Spleen (tissue), 11 donors: Measurements from ENCODE around the gene TBPL1. TPM values are rescaled to one million over a fixed set of nuclear protein-coding genes. Genes with fewer than 3 reads are reported as not detected.

Experiments used
- DNase-seq: peaks from one replicate; pipeline ENCODE4 v3.0.0-alpha.2; 2020
- H3K27ac ChIP-seq, 8 donors: fragments of 200-600 bp; sonication (generic) in 7 of 8; 1 replicate in 4 of 8; 2 replicates in 4 of 8; pipeline versions ENCODE4 v1.5.0 to v1.8.0; 2016 to 2021; ENCODE audit warnings: inconsistent platforms in 4 of 8, mild to moderate bottlenecking in 4 of 8, moderate library complexity in 1 of 8
- H3K27me3 ChIP-seq, 7 donors: fragments of 200-600 bp; sonication (generic) in 6 of 7; replicated peaks in 1 of 7; 1 replicate in 4 of 7; 2 replicates in 3 of 7; pipeline versions ENCODE4 v1.5.0 to v1.8.0; 2016 to 2021; ENCODE audit warnings: inconsistent platforms in 3 of 7, mild to moderate bottlenecking in 1 of 7
- H3K36me3 ChIP-seq, 6 donors: fragments of 200-600 bp; sonication (generic) in 5 of 6; 1 replicate in 4 of 6; 2 replicates in 2 of 6; pipeline versions ENCODE4 v1.5.0 to v1.8.0; 2016 to 2021; ENCODE audit warnings: inconsistent platforms in 2 of 6
- H3K4me1 ChIP-seq, 6 donors: fragments of 200-600 bp; sonication (generic) in 5 of 6; 1 replicate in 3 of 6; 2 replicates in 3 of 6; pipeline versions ENCODE4 v1.5.0 to v1.8.0; 2016 to 2021; ENCODE audit warnings: inconsistent platforms in 3 of 6
- H3K4me3 ChIP-seq, 8 donors: fragments of 200-600 bp; sonication (generic) in 7 of 8; 1 replicate in 4 of 8; 2 replicates in 4 of 8; pipeline versions ENCODE4 v1.5.0 to v1.8.0; 2016 to 2021; ENCODE audit warnings: inconsistent platforms in 4 of 8, mild to moderate bottlenecking in 4 of 8, moderate library complexity in 2 of 8
- H3K9me3 ChIP-seq, 8 donors: fragments of 200-600 bp; sonication (generic) in 7 of 8; 1 replicate in 4 of 8; 2 replicates in 4 of 8; pipeline versions ENCODE4 v1.5.0 to v1.8.0; 2016 to 2021; ENCODE audit warnings: inconsistent platforms in 4 of 8
- POLR2AphosphoS5 ChIP-seq, 3 donors: sonication (generic); formaldehyde crosslinking; IDR thresholded peaks; one replicate each; pipeline ENCODE4 v1.5.1; 2017; ENCODE audit warnings: antibody characterized with exemption in 3 of 3
- WGBS, 5 donors: extraction: QIAGEN DNeasy Blood & Tissue Kit in 3 of 5; methylation state at CpG; one replicate each; pipeline versions ENCODE4 v1.1.5 to v1.1.7; 2013 to 2018; 5-methylcytosine and 5-hydroxymethylcytosine counted together
- intact Hi-C: fragments of 100-400 bp; cut with DNase I; formaldehyde crosslinking; loops from one replicate; pipeline ENCODE4 v1.15.0; 2023; ENCODE audit warnings: low total_unique reads
- polyA plus RNA-seq, 3 donors: library from polyadenylated mRNA; stranded (reverse); fragments of 200-250 nt; gene quantifications; one replicate each; pipeline ENCODE4 v1.2.1, GENCODE V29; 2013
- small RNA-seq, 4 donors: library from RNA; depleted of rRNA; stranded (forward); fragments of <200 nt; gene quantifications; one replicate each; pipeline ENCODE3, GENCODE V24; 2016
- total RNA-seq, 7 donors: library from RNA; depleted of rRNA in 3 of 7; stranded (reverse); fragments of >200 nt in 3 of 7; fragmentation: NEBNext Ultra II Directional in 4 of 7; extraction: Animal tissue kit (Norgen Biotek cat#: 25700) in 4 of 7; gene quantifications; one replicate each; pipeline versions ENCODE4 v1.1.0 to v1.2.1, GENCODE V29; 2016 to 2021
- TF ChIP-seq, protein P1 (sequence below), 11 experiments: fragments of 200-600 bp in 7 of 11; fragments of 450-650 bp in 4 of 11; sonication (generic) in 4 of 11; IDR thresholded peaks in 8 of 11; conservative IDR thresholded peaks in 3 of 11; 1 replicate in 7 of 11; 2 replicates in 4 of 11; pipeline versions ENCODE4 v1.4.0 to v1.8.0; 2016 to 2021; ENCODE audit warnings: antibody characterized with exemption in 11 of 11, inconsistent platforms in 4 of 11, mild to moderate bottlenecking in 1 of 11
- donor health status: healthy with polysubstance abuse.
- donor health status: DM: no; HTN: no; CAD: no; lungs with moderate emphysema.
- donor health status: DM: no; HTN: no; CAD: no.
- donor health status: Bipolar disorder and iron deficiency.
- donor health status: healthy.
- donor health status: DM: no; HTN: no; CAD: no.
- donor health status: DM: yes; HTN: yes; CAD: no.

Gene TBPL1
- total and polyA plus RNA-seq, 10 donors = 17.0 to 33.3 (median 27.6) TPM

DNA sequence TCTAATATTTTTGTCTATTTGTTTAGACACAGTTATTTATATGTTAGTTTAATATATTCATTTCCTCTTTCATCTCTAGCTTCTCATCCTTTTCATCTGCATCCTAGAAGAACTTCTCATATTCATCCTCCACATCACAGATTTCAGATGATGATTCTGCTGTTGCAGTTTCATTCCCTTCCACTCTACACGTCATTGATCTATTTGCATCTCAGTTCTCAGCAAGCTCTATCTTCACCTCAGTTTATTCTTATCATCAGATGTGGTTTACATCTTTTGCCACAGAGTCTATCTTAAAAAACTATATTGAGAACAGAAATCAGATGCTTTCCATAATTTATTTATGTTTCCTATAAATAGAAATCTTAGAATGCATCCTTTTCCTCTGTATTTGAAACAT lies 86.1 kb downstream of the TBPL1 start:
- TF ChIP-seq POLR2AphosphoS5 (IDR thresholded peaks at IDR 0.05) = no peak
- TF ChIP-seq, protein P1, sequence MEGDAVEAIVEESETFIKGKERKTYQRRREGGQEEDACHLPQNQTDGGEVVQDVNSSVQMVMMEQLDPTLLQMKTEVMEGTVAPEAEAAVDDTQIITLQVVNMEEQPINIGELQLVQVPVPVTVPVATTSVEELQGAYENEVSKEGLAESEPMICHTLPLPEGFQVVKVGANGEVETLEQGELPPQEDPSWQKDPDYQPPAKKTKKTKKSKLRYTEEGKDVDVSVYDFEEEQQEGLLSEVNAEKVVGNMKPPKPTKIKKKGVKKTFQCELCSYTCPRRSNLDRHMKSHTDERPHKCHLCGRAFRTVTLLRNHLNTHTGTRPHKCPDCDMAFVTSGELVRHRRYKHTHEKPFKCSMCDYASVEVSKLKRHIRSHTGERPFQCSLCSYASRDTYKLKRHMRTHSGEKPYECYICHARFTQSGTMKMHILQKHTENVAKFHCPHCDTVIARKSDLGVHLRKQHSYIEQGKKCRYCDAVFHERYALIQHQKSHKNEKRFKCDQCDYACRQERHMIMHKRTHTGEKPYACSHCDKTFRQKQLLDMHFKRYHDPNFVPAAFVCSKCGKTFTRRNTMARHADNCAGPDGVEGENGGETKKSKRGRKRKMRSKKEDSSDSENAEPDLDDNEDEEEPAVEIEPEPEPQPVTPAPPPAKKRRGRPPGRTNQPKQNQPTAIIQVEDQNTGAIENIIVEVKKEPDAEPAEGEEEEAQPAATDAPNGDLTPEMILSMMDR (IDR thresholded peaks at IDR 0.05 in 8 of 11, conservative IDR thresholded peaks at IDR 0.05 in 3 of 11) = no peak
- Histone ChIP-seq H3K4me3 (no peak overlapping the region), H3K27ac (no peak overlapping the region), H3K9me3 (no peaks in the 10 kb centered on the region), H3K27me3 (no peaks in the 10 kb centered on the region), H3K36me3 (no peaks in the 10 kb centered on the region), H3K4me1 (peaks cover 0 to 4% (median 0%) of the 10 kb centered on the region in 6 donors)
- no peak for DNase-seq
- 48 to 73% (median 58%) methylated on average over 1 of the region's 1 CpG for WGBS, 5 donors
- intact Hi-C loops = no loop called here

Small RNA genes within 50 kb of the gene (small RNA-seq; reads per million reads assigned to genes)
- 0 reads per million in 4 donors for gene AL449363.1

Other genes with a start within 250 kb of the TBPL1 start
- 100 to 1,000 TPM in 1 of 7 donors, 10 to 100 TPM in 6; 25.2 to 109 (median 34.5) TPM for gene TCF21, start 64.1 kb upstream of the TBPL1 start, total RNA-seq
- gene TCF21, start 64.1 kb upstream of the TBPL1 start, polyA plus RNA-seq = 1 to 10 TPM; 3.6 to 6.5 (median 4.0) TPM
- under 1 TPM in 5 of 7 donors, not detected in 2; 0.07 to 0.26 (median 0.13) TPM for gene SLC2A12, start 99.4 kb downstream of the TBPL1 start, total RNA-seq
- gene SLC2A12, start 99.4 kb downstream of the TBPL1 start, polyA plus RNA-seq = under 1 TPM; 0.02 to 0.03 (median 0.03) TPM